Measurements from ENCODE around the gene SAMM50. TPM values are rescaled to one million over a fixed set of nuclear protein-coding genes. Genes with fewer than 3 reads are reported as not detected.

Gene SAMM50
- total and polyA plus RNA-seq, 10 of the 15 experiments (the other 5 are each of a cell fraction or from before 2014, with no cell fraction given): 38.2 to 126 (median 62.4) TPM

GRCh38 chr22:44042249-44043218 is 87.3 kb downstream of the SAMM50 start (continued):
- peak; percentile 39; the same call in 1 of the 2 replicates for TF ChIP-seq MXI1 (IDR thresholded peaks at IDR 0.05; ENCODE audit: low read depth, low read length)
- no peak for TF ChIP-seq RBBP5 (conservative IDR thresholded peaks at IDR 0.05)
- TF ChIP-seq NFYA (IDR thresholded peaks at IDR 0.05; ENCODE audit: borderline replicate concordance, low read depth, low read length): no peak
- TF ChIP-seq ZNF622 (IDR thresholded peaks at IDR 0.05): no peak
- no peak for TF ChIP-seq HDAC2 (IDR thresholded peaks at IDR 0.05)
- TF ChIP-seq NR2F1 (conservative IDR thresholded peaks at IDR 0.05): no peak
- TF ChIP-seq STAT1 (conservative IDR thresholded peaks at IDR 0.05): no peak
- peak; percentile 79 for TF ChIP-seq RELB (IDR thresholded peaks at IDR 0.05; ENCODE audit: low read depth)
- TF ChIP-seq ZSCAN29 (IDR thresholded peaks at IDR 0.05): no peak
- no peak for TF ChIP-seq ZNF207 (IDR thresholded peaks at IDR 0.05; ENCODE audit: borderline replicate concordance)
- no peak for TF ChIP-seq CHD2 (IDR thresholded peaks at IDR 0.05; ENCODE audit: borderline replicate concordance, low read depth, low read length)
- no peak for TF ChIP-seq JUND (IDR thresholded peaks at IDR 0.05; ENCODE audit: low read depth, low read length)
- TF ChIP-seq NBN (IDR thresholded peaks at IDR 0.05): peak; percentile 88
- no peak for TF ChIP-seq SMAD1 (IDR thresholded peaks at IDR 0.05; ENCODE audit: low read depth, partially characterized antibody)
- peak; percentile 87 for TF ChIP-seq EED (IDR thresholded peaks at IDR 0.05; ENCODE audit: low read depth)
- no peak for TF ChIP-seq RB1 (IDR thresholded peaks at IDR 0.05; ENCODE audit: borderline replicate concordance)
- TF ChIP-seq E2F4 (IDR thresholded peaks at IDR 0.05; ENCODE audit: low read depth, low read length): no peak
- no peak for TF ChIP-seq ZBTB33 (IDR thresholded peaks at IDR 0.05)
- no peak for TF ChIP-seq TBL1XR1 (IDR thresholded peaks at IDR 0.05; ENCODE audit: low read depth, low read length)
- no peak; the same call in 1 of the 2 replicates for TF ChIP-seq ZBED1 (IDR thresholded peaks at IDR 0.05; ENCODE audit: borderline replicate concordance)
- no peak for TF ChIP-seq LARP7 (IDR thresholded peaks at IDR 0.05)
- no peak for TF ChIP-seq ASH2L (IDR thresholded peaks at IDR 0.05; ENCODE audit: borderline replicate concordance, low read depth)
- TF ChIP-seq SMARCA5 (IDR thresholded peaks at IDR 0.05): peak; percentile 80; the same call in 1 of the 2 replicates
- no peak for TF ChIP-seq ZNF24 (IDR thresholded peaks at IDR 0.05)
- no peak for TF ChIP-seq EZH2 (IDR thresholded peaks at IDR 0.05; ENCODE audit: borderline replicate concordance, control insufficient read depth, low read depth, low read length)
- TF ChIP-seq MYB (IDR thresholded peaks at IDR 0.05; ENCODE audit: borderline replicate concordance, low read depth, low read length): no peak
- TF ChIP-seq MTA3 (IDR thresholded peaks at IDR 0.05; ENCODE audit: borderline replicate concordance, low read length): peak; percentile 74; the same call in 1 of the 2 replicates

Measured in GM12878 (cell line).